Mammary epithelial cell (primary cell): ENCODE measurements around the gene ADORA2A.

Experiments
- CTCF ChIP-seq, 2 donors: IDR thresholded peaks in 1 of 2; conservative IDR thresholded peaks in 1 of 2; 2 replicates each; pipeline ENCODE4 v1.5.1; 2011 to 2012; ENCODE audit warnings: inconsistent platforms in 2 of 2, low read length in 2 of 2, mild to moderate bottlenecking in 2 of 2, control low read depth in 1 of 2, low read depth in 1 of 2; ENCODE audit not compliant: insufficient read depth in 1 of 2; ENCODE audit errors: extremely low read depth in 1 of 2
- EZH2 ChIP-seq: IDR thresholded peaks from 2 replicates; pipeline ENCODE4 v1.6.1; 2012; ENCODE audit warnings: low read length, inconsistent platforms, borderline replicate concordance

- TF ChIP-seq CTCF (conservative IDR thresholded peaks at IDR 0.05 in 1 of 2, IDR thresholded peaks at IDR 0.05 in 1 of 2; ENCODE audit: extremely low read depth in 1 of 2, insufficient read depth in 1 of 2, low read depth in 1 of 2, low read length in 2 of 2) (no peak), EZH2 (no peak)
Observed at GRCh38 chr22:24465975-24466374, 38.6 kb downstream of the ADORA2A start.
